ENCODE data around the gene ZNF385B. TPM values are rescaled to one million over a fixed set of nuclear protein-coding genes. Genes with fewer than 3 reads are reported as not detected.

The ZNF385B gene
- total RNA-seq, 1 experiment from 2014 or later: 9.3 TPM

DNA sequence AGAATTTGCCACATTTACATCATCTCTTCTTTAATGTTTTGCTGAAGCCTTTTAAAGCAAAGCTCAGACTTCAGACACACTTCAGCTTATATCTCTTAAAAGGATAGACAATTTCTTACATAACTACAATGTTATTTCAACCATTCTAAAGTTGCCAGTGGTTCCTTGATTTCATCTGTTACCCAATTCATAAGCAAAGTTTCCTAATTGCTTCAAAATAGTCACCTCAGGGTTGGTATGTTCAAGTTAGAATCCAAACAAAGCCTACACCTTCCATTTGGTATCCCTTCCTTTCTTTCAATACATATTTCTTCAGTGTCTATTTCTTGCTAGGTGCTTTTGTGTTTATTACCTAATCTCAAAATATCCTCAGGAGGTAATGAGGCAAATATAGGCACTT lies 60.6 kb downstream of the ZNF385B start:
- no peak for ATAC-seq

DNA sequence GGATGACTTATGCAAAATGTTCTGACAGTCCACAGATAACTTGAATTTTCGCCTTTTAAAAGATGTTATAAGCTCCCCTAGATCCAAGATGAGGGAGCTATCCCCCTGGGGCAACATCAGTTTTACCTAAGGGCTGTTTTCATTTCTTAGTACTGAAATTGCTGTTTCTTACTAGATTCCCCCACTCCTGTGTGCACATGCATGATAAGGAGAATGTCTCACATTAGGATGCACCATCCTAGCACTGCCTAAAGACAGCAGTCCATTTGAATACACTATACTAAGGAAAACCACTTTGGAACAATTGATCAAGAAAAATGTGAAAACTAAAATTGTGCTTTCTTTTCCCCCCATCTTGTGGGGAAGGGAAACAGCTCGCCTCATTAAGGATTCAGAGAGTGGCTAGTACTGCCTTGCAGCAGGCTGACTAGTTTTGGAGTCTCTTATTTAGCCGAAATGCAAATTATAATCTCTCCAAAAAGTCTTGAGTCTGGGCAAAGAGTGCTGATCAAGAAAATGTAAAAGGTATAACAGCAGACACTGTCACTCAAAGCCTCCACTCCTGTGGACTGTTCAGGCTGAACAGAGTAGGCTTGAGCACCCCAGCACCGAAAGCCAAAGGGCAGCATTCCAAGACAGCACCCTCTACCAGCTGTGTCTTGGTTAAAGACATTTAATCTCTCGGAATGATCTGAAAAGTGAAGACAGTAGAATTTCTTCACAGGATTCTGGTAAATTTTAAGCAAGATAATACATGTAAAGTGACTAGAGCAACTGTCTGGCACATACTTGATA lies 65.0 kb downstream of the ZNF385B start:
- no peak overlapping the region for H2AFZ ChIP-seq (ENCODE audit: low read depth, low read length, poor library complexity, severe bottlenecking)
- no peak overlapping the region for H3K4me3 ChIP-seq (replicated peaks in 1 of 2; ENCODE audit: low read depth in 1 of 2, low read length in 2 of 2)
- no peaks in the 10 kb centered on the region for H3K27me3 ChIP-seq (ENCODE audit: insufficient read depth, low read length)
- ChIA-PET RAD21 (ENCODE audit: low non-redundant PET in 1 of 2, low total read pairs in 2 of 2, uncharacterized antibody in 2 of 2, unreplicated experiment in 2 of 2) (no interaction called here), POLR2A (no interaction called here), CTCF (no interaction called here)
- H3K9me3 ChIP-seq (ENCODE audit: control insufficient read depth in 1 of 2, insufficient read depth in 1 of 2, low read depth in 1 of 2, low read length in 2 of 2): no peaks in the 10 kb centered on the region
- TF ChIP-seq SP1 (IDR thresholded peaks at IDR 0.05; ENCODE audit: low read depth): no peak
- TF ChIP-seq SRF (IDR thresholded peaks at IDR 0.05; ENCODE audit: low read depth): no peak
- TF ChIP-seq, protein P1, sequence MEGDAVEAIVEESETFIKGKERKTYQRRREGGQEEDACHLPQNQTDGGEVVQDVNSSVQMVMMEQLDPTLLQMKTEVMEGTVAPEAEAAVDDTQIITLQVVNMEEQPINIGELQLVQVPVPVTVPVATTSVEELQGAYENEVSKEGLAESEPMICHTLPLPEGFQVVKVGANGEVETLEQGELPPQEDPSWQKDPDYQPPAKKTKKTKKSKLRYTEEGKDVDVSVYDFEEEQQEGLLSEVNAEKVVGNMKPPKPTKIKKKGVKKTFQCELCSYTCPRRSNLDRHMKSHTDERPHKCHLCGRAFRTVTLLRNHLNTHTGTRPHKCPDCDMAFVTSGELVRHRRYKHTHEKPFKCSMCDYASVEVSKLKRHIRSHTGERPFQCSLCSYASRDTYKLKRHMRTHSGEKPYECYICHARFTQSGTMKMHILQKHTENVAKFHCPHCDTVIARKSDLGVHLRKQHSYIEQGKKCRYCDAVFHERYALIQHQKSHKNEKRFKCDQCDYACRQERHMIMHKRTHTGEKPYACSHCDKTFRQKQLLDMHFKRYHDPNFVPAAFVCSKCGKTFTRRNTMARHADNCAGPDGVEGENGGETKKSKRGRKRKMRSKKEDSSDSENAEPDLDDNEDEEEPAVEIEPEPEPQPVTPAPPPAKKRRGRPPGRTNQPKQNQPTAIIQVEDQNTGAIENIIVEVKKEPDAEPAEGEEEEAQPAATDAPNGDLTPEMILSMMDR (IDR thresholded peaks at IDR 0.05 in 2 of 3, conservative IDR thresholded peaks at IDR 0.05 in 1 of 3; ENCODE audit: borderline replicate concordance in 1 of 3, insufficient read depth in 1 of 3, low read depth in 2 of 3, low read length in 2 of 3): no peak
- TF ChIP-seq ELF1 (IDR thresholded peaks at IDR 0.05; ENCODE audit: borderline replicate concordance, low read depth): no peak
- no peak overlapping the region for H3K4me2 ChIP-seq (ENCODE audit: low read length)
- H3K9me2 ChIP-seq (ENCODE audit: insufficient read depth): no peaks in the 10 kb centered on the region
- no peaks in the 10 kb centered on the region for H3K36me3 ChIP-seq (ENCODE audit: control insufficient read depth in 1 of 2, insufficient read depth in 2 of 2, low read length in 2 of 2)
- no TSS peak for BruUV-seq (replicated peaks)
- no peaks in the 10 kb centered on the region for H3K4me1 ChIP-seq (ENCODE audit: control insufficient read depth in 1 of 2, insufficient read depth in 2 of 2, low read length in 2 of 2)
- H4K20me1 ChIP-seq (ENCODE audit: insufficient read depth): no peaks in the 10 kb centered on the region
- H3K27ac ChIP-seq (ENCODE audit: low read depth, low read length): no peak overlapping the region
- ATAC-seq (no peak), DNase-seq (ENCODE audit: low read depth, low spot score) (no peak)
- no peak overlapping the region for H3K9ac ChIP-seq (ENCODE audit: low read length)
- intact Hi-C loops (cut with micrococcal nuclease): no loop called here
- H3K79me2 ChIP-seq (ENCODE audit: insufficient read depth, low read length): no peaks in the 10 kb centered on the region

More for the DNA sequence above, 60.6 kb downstream of the ZNF385B start:
- Histone ChIP-seq H3K79me2 (ENCODE audit: insufficient read depth, low read length) (no peaks in the 10 kb centered on the region), H4K20me1 (ENCODE audit: insufficient read depth) (no peaks in the 10 kb centered on the region), H3K36me3 (ENCODE audit: control insufficient read depth in 1 of 2, insufficient read depth in 2 of 2, low read length in 2 of 2) (no peaks in the 10 kb centered on the region), H3K9ac (ENCODE audit: low read length) (no peak overlapping the region), H2AFZ (ENCODE audit: low read depth, low read length, poor library complexity, severe bottlenecking) (no peak overlapping the region), H3K4me1 (ENCODE audit: control insufficient read depth in 1 of 2, insufficient read depth in 2 of 2, low read length in 2 of 2) (no peaks in the 10 kb centered on the region), H3K9me2 (ENCODE audit: insufficient read depth) (no peaks in the 10 kb centered on the region), H3K27ac (ENCODE audit: low read depth, low read length) (no peak overlapping the region), H3K27me3 (ENCODE audit: insufficient read depth, low read length) (no peaks in the 10 kb centered on the region), H3K4me3 (replicated peaks in 1 of 2; ENCODE audit: low read depth in 1 of 2, low read length in 2 of 2) (no peak overlapping the region), H3K9me3 (ENCODE audit: control insufficient read depth in 1 of 2, insufficient read depth in 1 of 2, low read depth in 1 of 2, low read length in 2 of 2) (no peaks in the 10 kb centered on the region), H3K4me2 (ENCODE audit: low read length) (no peak overlapping the region)
- ChIA-PET CTCF (no interaction called here), RAD21 (ENCODE audit: low non-redundant PET in 1 of 2, low total read pairs in 2 of 2, uncharacterized antibody in 2 of 2, unreplicated experiment in 2 of 2) (no interaction called here), POLR2A (no interaction called here)
- no TSS peak for BruUV-seq (replicated peaks)
- TF ChIP-seq ELF1 (IDR thresholded peaks at IDR 0.05; ENCODE audit: borderline replicate concordance, low read depth) (no peak), CEBPB (IDR thresholded peaks at IDR 0.05; ENCODE audit: low read depth) (no peak)
- DNase-seq (ENCODE audit: low read depth, low spot score): no peak
- intact Hi-C loops (cut with micrococcal nuclease): no loop called here

Measured in HCT116 (cell line).